PC-3 (cell line): Measurements from ENCODE around the gene IZUMO2. TPM values are rescaled to one million over a fixed set of nuclear protein-coding genes. Genes with fewer than 3 reads are reported as not detected.
"Not testable (repeated sequence)": the region's sequence is repeated elsewhere in the genome, so short reads cannot be mapped to it uniquely, and the experiment has no call there.

Source experiments
- ATAC-seq: fragments of 200-7000 bp; cut with Tn5 transposase; 2 replicates; pipeline ENCODE4 v1.9.1; 2020; ENCODE audit warnings: mild to moderate bottlenecking, moderate library complexity
- BruUV-seq: library from RNA; stranded (reverse); fragments of 400-500 nt; replicated peaks from 2 replicates; lab custom pipeline; 2021; lab: Mats Ljungman, UMichigan
- CTCF ChIA-PET: fragments of 300-600 bp; sonication (Branson Sonifier 250); formaldehyde crosslinking; loops from one replicate; lab custom pipeline; 2022; ENCODE audit warnings: antibody characterized with exemption; lab: Charles Lee
- POLR2A ChIA-PET: fragments of 300-600 bp; sonication (Branson Sonifier 250); formaldehyde crosslinking; loops from one replicate; lab custom pipeline; 2022; ENCODE audit warnings: antibody characterized with exemption; ENCODE audit not compliant: unreplicated experiment; lab: Charles Lee
- DNase-seq: peaks from one replicate; pipeline ENCODE4 v3.0.0-alpha.2; 2015
- H2AFZ ChIP-seq: fragments of 300-600 bp; sonication (generic); 2 replicates; pipeline ENCODE4 v1.6.0; 2016; ENCODE audit warnings: antibody characterized with exemption, low read length
- H3F3A ChIP-seq: fragments of 300-600 bp; sonication (generic); one replicate; pipeline ENCODE4 v1.6.0; 2017; ENCODE audit warnings: antibody characterized with exemption, low read length, control low read depth, mild to moderate bottlenecking; ENCODE audit not compliant: unreplicated experiment
- H3K27ac ChIP-seq: fragments of 300-600 bp; sonication (generic); 2 replicates; pipeline ENCODE4 v1.5.1; 2016; ENCODE audit warnings: mild to moderate bottlenecking, low read length
- H3K27me3 ChIP-seq: fragments of 300-600 bp; sonication (generic); 2 replicates; pipeline ENCODE4 v1.6.1; 2016; ENCODE audit warnings: low read length, mixed read lengths
- H3K36me3 ChIP-seq: fragments of 300-600 bp; sonication (generic); 2 replicates; pipeline ENCODE4 v1.6.1; 2016; ENCODE audit warnings: low read depth, mixed run types, low read length, mixed read lengths
- H3K4me1 ChIP-seq: fragments of 300-600 bp; sonication (generic); 2 replicates; pipeline ENCODE4 v1.5.1; 2016; ENCODE audit warnings: low read length; ENCODE audit not compliant: insufficient read depth
- H3K4me2 ChIP-seq: fragments of 300-600 bp; sonication (generic); 2 replicates; pipeline ENCODE4 v1.6.0; 2016; ENCODE audit warnings: low read length
- H3K4me3 ChIP-seq: fragments of 300-600 bp; sonication (generic); 2 replicates; pipeline ENCODE4 v1.5.1; 2016; ENCODE audit warnings: mild to moderate bottlenecking, low read length, mixed read lengths
- H3K79me2 ChIP-seq: fragments of 300-600 bp; sonication (generic); 2 replicates; pipeline ENCODE4 v1.6.1; 2017; ENCODE audit warnings: low read length, mixed read lengths
- H3K9ac ChIP-seq: fragments of 300-600 bp; sonication (generic); 2 replicates; pipeline ENCODE4 v1.6.0; 2016; ENCODE audit warnings: mild to moderate bottlenecking, low read length
- H3K9me2 ChIP-seq: fragments of 300-600 bp; sonication (generic); replicated peaks from 2 replicates; pipeline ENCODE4 v1.6.1; 2016; ENCODE audit warnings: mixed run types, low read length, mixed read lengths
- H3K9me3 ChIP-seq: fragments of 300-600 bp; sonication (generic); 2 replicates; pipeline ENCODE4 v1.6.1; 2016; ENCODE audit warnings: low read length, mixed read lengths
- H4K20me1 ChIP-seq: fragments of 300-600 bp; sonication (generic); 2 replicates; pipeline ENCODE4 v1.6.1; 2016; ENCODE audit warnings: low read length, mixed read lengths
- EZH2 ChIP-seq: fragments of 300-600 bp; sonication (generic); IDR thresholded peaks from one replicate; pipeline ENCODE4 v1.6.1; 2017; ENCODE audit warnings: antibody characterized with exemption, mild to moderate bottlenecking, low read length; ENCODE audit not compliant: unreplicated experiment
- EZH2phosphoT487 ChIP-seq: fragments of 300-600 bp; sonication (generic); IDR thresholded peaks from 2 replicates; pipeline ENCODE4 v1.6.1; 2018; ENCODE audit warnings: mild to moderate bottlenecking, antibody characterized with exemption, low read length, borderline replicate concordance
- intact Hi-C: fragments of 100-400 bp; cut with micrococcal nuclease; formaldehyde crosslinking; loops from 2 replicates; pipeline ENCODE4 v1.9.0; 2023
- total RNA-seq: library from RNA; depleted of rRNA; stranded (reverse); fragments of >200 nt; gene quantifications from 2 replicates; pipeline ENCODE4 v1.2.3, GENCODE V29; 2014
- TF ChIP-seq, protein P1 (sequence below): fragments of 300-600 bp; sonication (generic); conservative IDR thresholded peaks from 2 replicates; pipeline ENCODE4 v1.5.1; 2017; ENCODE audit warnings: antibody characterized with exemption, low read depth, mild to moderate bottlenecking, low read length

The IZUMO2 gene
- total RNA-seq, 1 experiment from 2014 or later: not detected

- TSS peak; percentile 64 for BruUV-seq
- H3K4me3 ChIP-seq: peak overlapping the region; percentile 83
- ChIA-PET CTCF (interaction anchor here (0.5 to 2.1 kb wide), 4 partner anchors 51 to 195 kb away, joined by 3 to 19 read pairs (median 4); partner anchors contain the start of gene KCNC3), POLR2A (no interaction called here)
- TF ChIP-seq EZH2 (no peak), EZH2phosphoT487 (no peak)
- TF ChIP-seq, protein P1, sequence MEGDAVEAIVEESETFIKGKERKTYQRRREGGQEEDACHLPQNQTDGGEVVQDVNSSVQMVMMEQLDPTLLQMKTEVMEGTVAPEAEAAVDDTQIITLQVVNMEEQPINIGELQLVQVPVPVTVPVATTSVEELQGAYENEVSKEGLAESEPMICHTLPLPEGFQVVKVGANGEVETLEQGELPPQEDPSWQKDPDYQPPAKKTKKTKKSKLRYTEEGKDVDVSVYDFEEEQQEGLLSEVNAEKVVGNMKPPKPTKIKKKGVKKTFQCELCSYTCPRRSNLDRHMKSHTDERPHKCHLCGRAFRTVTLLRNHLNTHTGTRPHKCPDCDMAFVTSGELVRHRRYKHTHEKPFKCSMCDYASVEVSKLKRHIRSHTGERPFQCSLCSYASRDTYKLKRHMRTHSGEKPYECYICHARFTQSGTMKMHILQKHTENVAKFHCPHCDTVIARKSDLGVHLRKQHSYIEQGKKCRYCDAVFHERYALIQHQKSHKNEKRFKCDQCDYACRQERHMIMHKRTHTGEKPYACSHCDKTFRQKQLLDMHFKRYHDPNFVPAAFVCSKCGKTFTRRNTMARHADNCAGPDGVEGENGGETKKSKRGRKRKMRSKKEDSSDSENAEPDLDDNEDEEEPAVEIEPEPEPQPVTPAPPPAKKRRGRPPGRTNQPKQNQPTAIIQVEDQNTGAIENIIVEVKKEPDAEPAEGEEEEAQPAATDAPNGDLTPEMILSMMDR: peak; percentile 92
- no peaks in the 10 kb centered on the region for H3K4me1 ChIP-seq
- H3K36me3 ChIP-seq: no peaks in the 10 kb centered on the region
- H3K9me2 ChIP-seq: no peaks in the 10 kb centered on the region
- no peaks in the 10 kb centered on the region for H4K20me1 ChIP-seq
- peak overlapping the region; percentile 98 for H2AFZ ChIP-seq
- peak; percentile 93 for ATAC-seq
- H3K79me2 ChIP-seq: no peaks in the 10 kb centered on the region
- H3K9ac ChIP-seq: peak overlapping the region; percentile 47
- H3K4me2 ChIP-seq: peak overlapping the region; percentile 92
- DNase-seq: peak; percentile 97
- intact Hi-C loops: no loop called here
- no peaks in the 10 kb centered on the region for H3K9me3 ChIP-seq
- H3F3A ChIP-seq: no peaks in the 10 kb centered on the region
- H3K27me3 ChIP-seq: peaks cover 19% of the 10 kb centered on the region
- no peak overlapping the region for H3K27ac ChIP-seq
Measured at GRCh38 chr19:50147462-50148423, 15.3 kb downstream of the IZUMO2 start.

GRCh38 chr19:50141921-50142320 lies 21.2 kb downstream of the IZUMO2 start:
- intact Hi-C loops, H3K4me3 ChIP-seq, H3K27ac ChIP-seq, H3K9ac ChIP-seq, H3K9me3 ChIP-seq, BruUV-seq, H2AFZ ChIP-seq, H3K9me2 ChIP-seq, H3F3A ChIP-seq, H4K20me1 ChIP-seq, H3K79me2 ChIP-seq, H3K36me3 ChIP-seq, H3K4me2 ChIP-seq, POLR2A ChIA-PET, H3K27me3 ChIP-seq, H3K4me1 ChIP-seq: not testable (repeated sequence)
- TF ChIP-seq, protein P1: 0 out of 2 replicates have a peak, but pooled peaks have one; percentile 15
- ATAC-seq (peak; percentile 57), DNase-seq (peak; percentile 21)
- CTCF ChIA-PET: interaction anchor here (0.6 kb wide), 1 partner anchor 99 kb away, joined by 3 read pairs; no protein-coding TSS in a partner anchor

GRCh38 chr19:50140118-50140845 lies 22.8 kb downstream of the IZUMO2 start:
- intact Hi-C loops, BruUV-seq, H3K36me3 ChIP-seq, CTCF ChIA-PET, H3K27me3 ChIP-seq, ATAC-seq, H3K4me2 ChIP-seq, H3F3A ChIP-seq, H3K9ac ChIP-seq, H3K27ac ChIP-seq, H4K20me1 ChIP-seq, H3K79me2 ChIP-seq, H3K4me1 ChIP-seq, H3K9me2 ChIP-seq, H2AFZ ChIP-seq, H3K9me3 ChIP-seq, POLR2A ChIA-PET, DNase-seq, H3K4me3 ChIP-seq: not testable (repeated sequence)

DNA sequence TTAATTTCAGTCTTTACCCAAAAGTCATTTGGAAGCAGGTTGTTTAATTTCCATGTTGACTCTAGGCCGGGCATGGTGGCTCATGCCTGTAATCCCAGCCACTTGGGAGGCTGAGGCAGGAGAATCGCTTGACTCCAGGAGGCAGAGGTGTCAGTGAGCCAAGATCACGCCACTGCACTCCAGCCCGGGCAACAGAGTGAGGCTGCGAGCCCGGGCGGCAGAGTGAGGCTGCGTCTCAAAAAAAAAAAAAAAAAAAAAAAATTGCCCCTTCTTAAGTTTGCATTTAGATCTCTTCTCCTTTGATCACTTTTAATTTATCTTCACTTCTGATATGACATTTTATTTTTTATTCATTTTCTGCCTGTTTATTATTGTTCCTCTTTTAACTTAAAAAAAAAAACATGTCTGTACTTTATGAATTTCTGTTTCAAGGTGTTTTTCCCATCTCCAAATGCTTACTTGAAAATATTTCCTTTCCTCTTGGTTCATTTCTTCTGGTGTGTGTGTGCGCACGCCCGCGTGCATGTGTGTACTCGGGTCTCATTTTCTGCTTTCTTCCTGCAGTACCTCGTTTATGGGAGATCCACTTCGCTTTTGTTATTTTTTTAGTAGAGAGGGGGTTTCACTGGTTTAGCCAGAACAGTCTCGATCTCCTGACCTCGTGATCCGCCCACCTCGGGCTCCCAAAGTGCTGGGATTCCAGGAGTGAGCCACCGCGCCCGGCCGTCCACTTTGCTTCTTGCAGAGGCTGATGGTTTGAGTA lies 26.3 kb downstream of the IZUMO2 start:
- POLR2A ChIA-PET: interaction anchor here (0.8 kb wide), 1 partner anchor 497 kb away, joined by 4 read pairs; the partner anchor contains the start of gene RRAS
- H3K79me2 ChIP-seq, H4K20me1 ChIP-seq, H3K27me3 ChIP-seq, H3F3A ChIP-seq, BruUV-seq, H3K9me3 ChIP-seq, H3K4me1 ChIP-seq, DNase-seq, intact Hi-C loops, H3K9ac ChIP-seq, H3K9me2 ChIP-seq, H3K27ac ChIP-seq, H3K36me3 ChIP-seq: not testable (repeated sequence)
- ATAC-seq: peak; percentile 71; the same call in 1 of the 2 replicates
- Histone ChIP-seq H2AFZ (peak overlapping the region; percentile 66), H3K4me3 (peak overlapping the region; percentile 51), H3K4me2 (peak overlapping the region; percentile 70)
- CTCF ChIA-PET: interaction anchor here (1.1 kb wide), 2 partner anchors 133 to 602 kb away, joined by 3 to 5 read pairs; no protein-coding TSS in a partner anchor
